Heart left ventricle (tissue), 13 donors: ENCODE data around the gene JAKMIP1.

Experiments
- CTCF ChIP-seq, 12 donors: fragments of 200-600 bp; sonication (generic) in 4 of 12; IDR thresholded peaks; one replicate each; pipeline versions ENCODE4 v1.5.0 to v1.8.0; 2018 to 2022; ENCODE audit warnings: antibody characterized with exemption in 12 of 12, mild to moderate bottlenecking in 5 of 12
- POLR2A ChIP-seq, 2 donors: fragments of 450-650 bp; IDR thresholded peaks; one replicate each; pipeline ENCODE4 v1.6.1; 2017; ENCODE audit warnings: antibody characterized with exemption in 2 of 2, mild to moderate bottlenecking in 2 of 2, moderate library complexity in 2 of 2
- donor health status: ischemic (EF 13 %, LVEDD 7.1; RV severe dilation, severe dysfunction).
- donor health status: DM: no; HTN: yes; CAD: no.
- donor health status: DM: no; HTN: no; CAD: no.
- donor health status: ischemic (EF 25% LVEDD 6.9; RV normal size, moderate dysfunction).
- donor health status: ischemic (EF 25% LVEDD 5.7; RV mildly dilated, moderate dysfunction).
- donor health status: ischemic (EF 35%, LVEDD 5.7; RV mildly dilated, moderate dysfunction).
- donor health status: nonischemic (EF 11% LVEDD 7.7; RV severe dilation, severe dysfunction).
- donor health status: DM: yes; HTN: yes; CAD: no.
- donor health status: PGD.
- donor health status: ischemic (EF 29% LVEDD 5.4; RV normal size, mild dysfunction).
- donor health status: nonischemic (EF 23%, LVEDD 6.1; RV moderate dilation, normal function).

- TF ChIP-seq POLR2A (IDR thresholded peaks at IDR 0.05) (no peak), CTCF (IDR thresholded peaks at IDR 0.05) (no peak)
Measured at GRCh38 chr4:5976921-5977320, 223.4 kb downstream of the JAKMIP1 start.
